ENCODE measurements around the gene AMOTL1.
"Not testable (repeated sequence)": the region's sequence is repeated elsewhere in the genome, so short reads cannot be mapped to it uniquely, and the experiment has no call there.

AMOTL1 gene

GRCh38 chr11:94773842-94774241, 5.7 kb downstream of the AMOTL1 start:
- DNase-seq = no peak

- DNase-seq = no peak
Observed at GRCh38 chr11:94774345-94774744, 6.2 kb downstream of the AMOTL1 start.

DNA sequence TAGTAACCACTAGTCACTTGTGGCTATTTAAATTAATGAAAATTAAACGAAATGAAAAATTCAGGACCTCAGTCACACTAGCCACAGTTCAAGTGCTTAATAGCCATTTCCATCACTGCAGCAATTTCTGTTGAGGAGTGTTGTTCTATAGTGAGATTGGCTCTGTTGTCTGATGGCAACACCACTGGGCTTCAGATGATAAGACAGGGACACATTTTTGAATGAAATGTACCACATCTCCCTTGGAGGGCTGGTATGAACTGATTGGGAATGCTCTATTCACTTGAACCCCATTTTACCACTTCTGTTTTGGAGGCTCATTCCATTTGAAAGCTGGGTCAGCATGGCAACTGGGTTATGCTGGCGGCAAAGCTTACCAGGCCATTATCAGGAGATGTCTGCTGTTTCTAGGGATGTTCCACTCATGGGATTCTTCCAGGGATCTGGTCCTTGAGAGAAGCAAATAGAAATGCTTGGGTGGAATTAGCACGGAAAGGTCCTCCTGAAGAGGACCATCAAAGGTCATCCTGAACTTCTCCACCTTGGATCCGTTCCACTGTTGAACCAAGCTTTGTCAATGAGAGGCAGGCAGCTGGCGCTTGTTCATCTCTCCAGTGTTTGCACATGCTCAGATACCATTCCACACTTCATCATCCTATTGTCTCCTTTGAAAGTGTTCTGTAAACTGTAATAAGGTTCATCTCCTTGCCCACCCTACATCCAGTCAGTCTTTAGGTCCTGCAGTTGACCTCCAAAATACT, 7.6 kb downstream of the AMOTL1 start:
- no peak for DNase-seq

- no peak for DNase-seq
Observed at GRCh38 chr11:94776351-94777321, 8.5 kb downstream of the AMOTL1 start.

GRCh38 chr11:94780432-94780831, 12.3 kb downstream of the AMOTL1 start:
- no peak for DNase-seq

DNA sequence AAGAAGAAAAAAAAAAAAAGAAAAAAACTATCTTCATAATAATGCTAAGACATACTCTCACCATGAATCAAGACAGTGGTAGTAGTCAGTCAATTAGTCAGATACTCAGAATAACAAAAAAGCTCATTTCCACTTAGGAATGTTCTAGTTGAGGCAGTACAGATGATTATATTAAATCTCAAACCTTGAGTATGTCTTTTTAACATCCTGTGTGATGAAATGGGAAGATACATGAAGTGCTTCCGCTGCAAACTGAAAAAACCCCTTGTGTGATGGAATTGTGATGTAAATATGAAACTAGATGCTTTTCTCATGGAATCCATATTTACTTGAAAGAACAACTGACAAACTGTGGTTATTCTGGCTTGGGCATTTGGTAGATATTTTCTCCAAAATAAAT, 13.7 kb downstream of the AMOTL1 start:
- DNase-seq = no peak

DNA sequence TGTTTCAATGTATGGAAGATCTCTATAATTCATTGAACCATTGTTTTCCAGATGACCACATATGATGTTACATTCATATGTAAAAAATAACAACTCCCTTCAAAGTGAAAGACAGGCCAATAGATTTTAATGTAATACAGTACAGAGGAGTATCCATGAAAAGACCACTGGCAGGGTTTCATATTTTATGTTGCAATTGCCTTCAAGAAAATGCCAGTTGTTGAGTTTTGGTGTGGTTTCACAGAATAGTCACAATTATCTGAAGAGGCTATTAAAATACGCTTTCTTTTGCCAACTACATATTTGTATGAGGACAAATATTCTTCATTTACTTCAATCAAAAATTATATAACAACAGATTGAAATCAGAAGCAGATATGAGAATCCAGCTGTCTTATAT, 14.3 kb downstream of the AMOTL1 start:
- DNase-seq = no peak

DNA sequence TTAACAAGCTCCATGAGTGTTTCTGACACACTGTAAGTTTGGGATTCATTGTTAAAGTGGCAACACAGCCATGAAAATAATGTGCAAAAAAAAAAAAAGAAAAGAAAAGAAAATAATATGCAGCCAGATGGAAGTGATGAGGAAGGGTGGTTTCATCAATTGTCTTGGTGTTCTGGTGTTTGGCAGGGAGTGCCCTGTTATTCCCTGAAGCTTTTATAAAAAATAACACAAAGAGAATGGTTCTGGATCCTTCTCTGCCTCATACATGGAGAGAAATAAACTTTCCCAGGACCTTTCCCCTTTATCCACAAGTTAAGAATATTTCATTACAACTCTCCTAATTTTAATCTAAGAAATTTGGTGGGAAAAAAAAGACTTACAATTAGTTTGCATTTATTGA, 16.7 kb downstream of the AMOTL1 start:
- no peak for DNase-seq

GRCh38 chr11:94785509-94785908, 17.4 kb downstream of the AMOTL1 start:
- no peak for DNase-seq

GRCh38 chr11:94786264-94787126, 18.3 kb downstream of the AMOTL1 start:
- no peak for DNase-seq

DNA sequence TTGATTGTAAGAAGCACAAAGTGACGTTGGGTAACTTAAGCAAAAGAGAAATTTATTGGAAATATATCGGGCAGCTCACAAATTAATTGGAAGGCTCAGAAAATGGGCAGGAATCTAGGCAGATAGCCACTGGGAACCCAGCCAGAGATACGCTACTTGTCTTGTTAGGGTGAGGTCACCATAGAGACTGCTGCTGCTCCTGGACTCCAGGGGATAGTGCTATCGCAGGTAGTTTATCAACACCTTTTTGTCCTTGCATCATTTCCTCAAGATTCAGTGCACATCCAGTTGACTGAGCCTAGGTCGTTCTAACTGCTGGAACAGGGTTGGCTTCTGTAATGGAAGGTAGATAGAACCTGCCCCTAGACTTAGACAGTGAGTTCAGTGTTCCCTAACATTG, 19.6 kb downstream of the AMOTL1 start:
- no peak for DNase-seq

- DNase-seq = no peak
Observed at GRCh38 chr11:94788396-94788795, 20.2 kb downstream of the AMOTL1 start.

DNA sequence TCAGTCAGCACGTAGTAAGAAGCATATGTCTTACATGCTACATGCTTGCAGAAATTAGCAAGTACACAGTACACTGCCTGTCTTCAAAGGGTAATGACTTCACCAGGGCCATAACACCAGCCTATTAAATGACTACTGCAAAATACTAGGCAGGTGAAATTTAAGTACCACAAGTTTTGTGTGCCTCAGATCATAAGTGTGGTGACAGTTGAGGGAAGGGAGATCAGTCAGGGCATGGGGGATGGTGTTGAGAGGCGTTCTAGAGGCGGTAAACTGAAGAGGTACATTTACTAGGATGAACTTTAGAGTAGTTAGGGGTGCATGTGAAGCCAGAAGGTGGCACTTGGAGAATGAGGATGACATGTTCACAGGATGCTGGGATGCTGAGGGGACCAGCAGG, 22.0 kb downstream of the AMOTL1 start:
- no peak for DNase-seq

- no peak for DNase-seq
Observed at GRCh38 chr11:94790661-94791180, 22.6 kb downstream of the AMOTL1 start.

GRCh38 chr11:94791216-94791889, 23.2 kb downstream of the AMOTL1 start:
- no peak for DNase-seq

- DNase-seq = not testable (repeated sequence)
Observed at GRCh38 chr11:94791942-94792341, 23.8 kb downstream of the AMOTL1 start.

DNA sequence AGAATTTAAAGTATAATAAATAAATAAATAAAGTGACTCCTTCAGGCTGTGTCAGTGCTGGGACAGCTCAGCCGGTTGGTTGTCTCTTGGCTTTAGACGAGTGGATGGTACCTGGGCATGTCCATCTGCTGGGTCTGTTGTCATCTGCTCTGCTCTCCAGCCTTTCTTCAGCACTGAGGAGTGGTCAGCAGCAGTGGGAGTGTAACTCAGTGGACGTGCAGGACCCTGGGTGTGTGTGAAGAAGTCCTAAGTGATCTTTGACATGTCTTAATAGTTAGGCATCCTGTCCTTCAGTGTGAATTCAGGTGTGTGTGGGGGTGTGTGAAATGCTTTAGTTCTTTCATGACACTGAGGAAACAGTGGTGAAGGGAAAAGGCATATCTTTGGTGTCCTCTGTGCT, 24.3 kb downstream of the AMOTL1 start:
- DNase-seq = no peak

DNA sequence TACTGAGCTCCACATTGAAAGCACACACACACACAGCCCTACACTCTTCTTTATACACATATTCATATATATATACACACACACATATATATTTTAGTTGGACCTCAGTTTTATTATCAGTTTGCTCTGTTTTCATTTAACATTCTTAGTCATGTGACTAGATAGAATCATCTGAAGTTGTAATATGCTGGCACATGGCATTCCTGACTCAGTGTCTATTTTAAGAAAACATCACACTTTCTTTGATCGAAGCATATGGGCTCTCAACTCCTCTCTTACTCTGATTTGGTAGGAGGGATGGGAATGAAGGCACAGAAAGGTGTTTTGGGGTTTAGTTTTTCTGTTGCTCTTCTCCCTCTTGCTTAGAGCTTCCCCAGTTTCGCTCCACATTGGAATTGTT, 24.8 kb downstream of the AMOTL1 start:
- no peak for DNase-seq

- DNase-seq = no peak
Observed at GRCh38 chr11:94793822-94794221, 25.7 kb downstream of the AMOTL1 start.

- no peak for DNase-seq
Observed at GRCh38 chr11:94794287-94795168, 26.4 kb downstream of the AMOTL1 start.
